SH-SY5Y (cell line): ENCODE data around the gene SNPH.

Experiments
- GATA2 ChIP-seq: IDR thresholded peaks from 2 replicates; pipeline ENCODE4 v1.6.1; 2011; ENCODE audit warnings: mild to moderate bottlenecking, low read depth, low read length
- GATA3 ChIP-seq: IDR thresholded peaks from 2 replicates; pipeline ENCODE4 v1.6.1; 2011; ENCODE audit warnings: low read depth, mild to moderate bottlenecking, low read length, moderate library complexity

The SNPH gene

GRCh38 chr20:1280195-1281102, 14.4 kb downstream of the SNPH start:
- no peak for TF ChIP-seq GATA3
- TF ChIP-seq GATA2: no peak

- TF ChIP-seq GATA2 (no peak), GATA3 (no peak)
These were observed 15.4 kb downstream of the SNPH start for GRCh38 chr20:1281279-1282057.

GRCh38 chr20:1282966-1283365, 16.9 kb downstream of the SNPH start:
- TF ChIP-seq GATA3 (no peak), GATA2 (no peak)

- TF ChIP-seq GATA2: no peak
These were observed 17.7 kb downstream of the SNPH start for GRCh38 chr20:1283522-1284510.

GRCh38 chr20:1286267-1287024, 20.4 kb downstream of the SNPH start:
- TF ChIP-seq GATA3 (no peak), GATA2 (no peak)

GRCh38 chr20:1287306-1287705, 21.2 kb downstream of the SNPH start:
- no peak for TF ChIP-seq GATA2
- TF ChIP-seq GATA3: no peak

- TF ChIP-seq GATA3 (no peak), GATA2 (no peak)
These were observed 21.9 kb downstream of the SNPH start for GRCh38 chr20:1287787-1288569.

- no peak; the same call in 1 of the 2 replicates for TF ChIP-seq GATA2
- no peak for TF ChIP-seq GATA3
These were observed 25.2 kb downstream of the SNPH start for GRCh38 chr20:1291191-1291741.

GRCh38 chr20:1292620-1293019, 26.5 kb downstream of the SNPH start:
- TF ChIP-seq GATA2 (no peak), GATA3 (no peak)

GRCh38 chr20:1293641-1294379, 27.7 kb downstream of the SNPH start:
- TF ChIP-seq GATA2 (no peak), GATA3 (no peak)

GRCh38 chr20:1294497-1294896, 28.4 kb downstream of the SNPH start:
- TF ChIP-seq GATA3 (no peak), GATA2 (no peak)

GRCh38 chr20:1295276-1295930, 29.3 kb downstream of the SNPH start:
- TF ChIP-seq GATA3: no peak
- no peak for TF ChIP-seq GATA2
